GM12875 (cell line): ENCODE data around the gene HLA-A.
"Not testable (repeated sequence)": the region's sequence is repeated elsewhere in the genome, so short reads cannot be mapped to it uniquely, and the experiment has no call there.

Experiments used
- H3K4me3 ChIP-seq: one replicate; pipeline ENCODE4 v1.5.1; 2011; ENCODE audit warnings: low read depth, low read length, control low read depth
- CTCF ChIP-seq: IDR thresholded peaks from 2 replicates; pipeline ENCODE4 v1.5.1; 2011; ENCODE audit warnings: low read depth, mild to moderate bottlenecking, control low read depth, inconsistent platforms, low read length, moderate library complexity, borderline replicate concordance; ENCODE audit not compliant: insufficient read depth

The HLA-A gene

GRCh38 chr6:29961966-29962365, 19.6 kb downstream of the HLA-A start:
- TF ChIP-seq CTCF: no peak
- H3K4me3 ChIP-seq: no peak overlapping the region

- not testable (repeated sequence) for H3K4me3 ChIP-seq
Observed at GRCh38 chr6:29963697-29964096, 21.4 kb downstream of the HLA-A start.

GRCh38 chr6:29964518-29964886, 22.2 kb downstream of the HLA-A start:
- no peak for TF ChIP-seq CTCF
- no peak overlapping the region for H3K4me3 ChIP-seq

GRCh38 chr6:29964887-29965562, 22.7 kb downstream of the HLA-A start:
- H3K4me3 ChIP-seq: no peak overlapping the region
- no peak for TF ChIP-seq CTCF

- TF ChIP-seq CTCF: no peak
- H3K4me3 ChIP-seq: no peak overlapping the region
Observed at GRCh38 chr6:29965563-29965872, 23.2 kb downstream of the HLA-A start.

- no peak for TF ChIP-seq CTCF
- no peak overlapping the region for H3K4me3 ChIP-seq
Observed at GRCh38 chr6:29965873-29966601, 23.7 kb downstream of the HLA-A start.

GRCh38 chr6:29967379-29968010, 25.2 kb downstream of the HLA-A start:
- TF ChIP-seq CTCF: no peak
- no peak overlapping the region for H3K4me3 ChIP-seq
